ENCODE data around the gene HOXB5. TPM values are rescaled to one million over a fixed set of nuclear protein-coding genes. Genes with fewer than 3 reads are reported as not detected.

Gene HOXB5
- total RNA-seq, 1 experiment from 2014 or later, result 0.05 TPM

- H3K27me3 ChIP-seq (replicated peaks), result peaks cover 96% of the 10 kb centered on the region
These were observed 39.1 kb upstream of the HOXB5 start for GRCh38 chr17:48632579-48633265.

GRCh38 chr17:48631693-48632578 lies 38.4 kb upstream of the HOXB5 start:
- H3K4me1 ChIP-seq (replicated peaks), result 0 out of 2 replicates have a peak, but pooled peaks cover 3% of the 10 kb centered on the region
- no peaks in the 10 kb centered on the region for H3K36me3 ChIP-seq
- H3K27ac ChIP-seq, result no peak overlapping the region
- peaks cover 97% of the 10 kb centered on the region for H3K27me3 ChIP-seq (replicated peaks)
- H3K9me3 ChIP-seq (replicated peaks), result no peaks in the 10 kb centered on the region
- DNase-seq (ENCODE audit: low read depth in 1 of 2, low spot score in 2 of 2), result no peak
- H3K4me3 ChIP-seq, result no peak overlapping the region

More at GRCh38 chr17:48632579-48633265, 39.1 kb upstream of the HOXB5 start:
- no peak for DNase-seq (ENCODE audit: low read depth in 1 of 2, low spot score in 2 of 2)
- Histone ChIP-seq H3K36me3 (no peaks in the 10 kb centered on the region), H3K27ac (no peak overlapping the region), H3K4me3 (no peak overlapping the region), H3K9me3 (replicated peaks) (no peaks in the 10 kb centered on the region), H3K4me1 (replicated peaks) (0 out of 2 replicates have a peak, but pooled peaks cover 3% of the 10 kb centered on the region)

- H3K4me3 ChIP-seq, result no peak overlapping the region
- H3K36me3 ChIP-seq, result no peaks in the 10 kb centered on the region
- DNase-seq (ENCODE audit: low read depth in 1 of 2, low spot score in 2 of 2), result no peak
- H3K4me1 ChIP-seq (replicated peaks), result peaks cover 6% of the 10 kb centered on the region
- H3K27me3 ChIP-seq (replicated peaks), result peaks cover 98% of the 10 kb centered on the region
- no peak overlapping the region for H3K27ac ChIP-seq
- no peaks in the 10 kb centered on the region for H3K9me3 ChIP-seq (replicated peaks)
These were observed 37.5 kb upstream of the HOXB5 start for GRCh38 chr17:48630925-48631692.

GRCh38 chr17:48630009-48630924 lies 36.7 kb upstream of the HOXB5 start:
- Histone ChIP-seq H3K27ac (no peak overlapping the region), H3K27me3 (replicated peaks) (peaks cover 98% of the 10 kb centered on the region), H3K4me3 (no peak overlapping the region), H3K9me3 (replicated peaks) (no peaks in the 10 kb centered on the region), H3K4me1 (replicated peaks) (peaks cover 14% of the 10 kb centered on the region), H3K36me3 (no peaks in the 10 kb centered on the region)
- no peak for DNase-seq (ENCODE audit: low read depth in 1 of 2, low spot score in 2 of 2)

- H3K4me1 ChIP-seq (replicated peaks), result peaks cover 20% of the 10 kb centered on the region
- peaks cover 98% of the 10 kb centered on the region for H3K27me3 ChIP-seq (replicated peaks)
These were observed 35.8 kb upstream of the HOXB5 start for GRCh38 chr17:48629411-48629759.

GRCh38 chr17:48628649-48629410 lies 35.3 kb upstream of the HOXB5 start:
- DNase-seq (ENCODE audit: low read depth in 1 of 2, low spot score in 2 of 2), result no peak
- no peak overlapping the region for H3K4me3 ChIP-seq
- peaks cover 98% of the 10 kb centered on the region for H3K27me3 ChIP-seq (replicated peaks)
- H3K36me3 ChIP-seq, result no peaks in the 10 kb centered on the region
- no peaks in the 10 kb centered on the region for H3K9me3 ChIP-seq (replicated peaks)
- peaks cover 20% of the 10 kb centered on the region for H3K4me1 ChIP-seq (replicated peaks)
- H3K27ac ChIP-seq, result no peak overlapping the region

More at GRCh38 chr17:48629411-48629759, 35.8 kb upstream of the HOXB5 start:
- no peak for DNase-seq (ENCODE audit: low read depth in 1 of 2, low spot score in 2 of 2)
- Histone ChIP-seq H3K27ac (no peak overlapping the region), H3K9me3 (replicated peaks) (no peaks in the 10 kb centered on the region), H3K4me3 (no peak overlapping the region), H3K36me3 (no peaks in the 10 kb centered on the region)

- Histone ChIP-seq H3K36me3 (no peaks in the 10 kb centered on the region), H3K9me3 (replicated peaks) (no peaks in the 10 kb centered on the region), H3K27ac (no peak overlapping the region), H3K27me3 (replicated peaks) (peaks cover 98% of the 10 kb centered on the region), H3K4me1 (replicated peaks) (peaks cover 20% of the 10 kb centered on the region), H3K4me3 (no peak overlapping the region)
- no peak for DNase-seq (ENCODE audit: low read depth in 1 of 2, low spot score in 2 of 2)
These were observed 34.3 kb upstream of the HOXB5 start for GRCh38 chr17:48627623-48628521.

GRCh38 chr17:48627118-48627597 lies 33.6 kb upstream of the HOXB5 start:
- Histone ChIP-seq H3K27me3 (replicated peaks) (peaks cover 98% of the 10 kb centered on the region), H3K27ac (no peak overlapping the region), H3K9me3 (replicated peaks) (no peaks in the 10 kb centered on the region), H3K36me3 (no peaks in the 10 kb centered on the region), H3K4me3 (no peak overlapping the region), H3K4me1 (replicated peaks) (peaks cover 20% of the 10 kb centered on the region)
- DNase-seq (ENCODE audit: low read depth in 1 of 2, low spot score in 2 of 2), result no peak

GRCh38 chr17:48626245-48627117 lies 32.9 kb upstream of the HOXB5 start, which contains the start of gene HOXB9:
HOXB9 (minus strand) TSS chr17:48626358; CDS start chr17:48626269, 89 bp downstream.
- Histone ChIP-seq H3K9me3 (replicated peaks) (no peaks in the 10 kb centered on the region), H3K36me3 (no peaks in the 10 kb centered on the region), H3K4me3 (peak within 1 kb of the TSS; percentile 25), H3K4me1 (replicated peaks) (peaks cover 20% of the 10 kb centered on the region), H3K27ac (no peak within 1 kb of the TSS), H3K27me3 (replicated peaks) (peaks cover 98% of the 10 kb centered on the region)
- DNase-seq (ENCODE audit: low read depth in 1 of 2, low spot score in 2 of 2), result no peak

GRCh38 chr17:48625495-48626244 lies 32.1 kb upstream of the HOXB5 start:
- Histone ChIP-seq H3K9me3 (replicated peaks) (no peaks in the 10 kb centered on the region), H3K27me3 (replicated peaks) (peaks cover 98% of the 10 kb centered on the region), H3K4me1 (replicated peaks) (peaks cover 20% of the 10 kb centered on the region), H3K4me3 (peak overlapping the region; percentile 25), H3K27ac (no peak overlapping the region), H3K36me3 (no peaks in the 10 kb centered on the region)
- DNase-seq (ENCODE audit: low read depth in 1 of 2, low spot score in 2 of 2), result peak in 1 of 2 experiments; percentile 51
